HepG2 (cell line): ENCODE measurements around the gene DEFB123. TPM values are rescaled to one million over a fixed set of nuclear protein-coding genes. Genes with fewer than 3 reads are reported as not detected.

ENCODE experiments used
- GPBP1L1 ChIP-seq: sonication (generic); formaldehyde crosslinking; IDR thresholded peaks from 2 replicates; pipeline ENCODE4 v1.5.0; 2020; ENCODE audit warnings: mild to moderate bottlenecking, missing genetic modification reagents
- SOX5 ChIP-seq: IDR thresholded peaks from 2 replicates; pipeline ENCODE4 v1.6.1; 2016; ENCODE audit warnings: borderline replicate concordance
- ZBTB10 ChIP-seq: sonication (generic); formaldehyde crosslinking; IDR thresholded peaks from 2 replicates; pipeline ENCODE4 v1.4.0; 2020; ENCODE audit warnings: missing genetic modification reagents, borderline replicate concordance
- polyA plus RNA-seq, 8 experiments: library from polyadenylated mRNA; depleted of rRNA in 3 of 8; stranded (reverse) in 7 of 8; unstranded in 1 of 8; fragments of >200 nt; fragmentation: Illumina TruSeq in 4 of 8; extraction: Trizol in 4 of 8; gene quantifications; 2 replicates each; pipeline versions ENCODE4 v1.2.1 to v1.2.3, GENCODE V29; 2011 to 2016; ENCODE audit warnings: low read depth in 4 of 8, missing spikeins in 1 of 8, mixed read lengths in 1 of 8; ENCODE audit not compliant: insufficient read depth in 1 of 8
- total RNA-seq, 5 experiments: library from RNA; depleted of rRNA; stranded (reverse); fragments of >200 nt; fragmentation: Illumina TruSeq; extraction: Trizol; gene quantifications; 2 replicates each; pipeline ENCODE4 v1.2.3, GENCODE V29; 2016; ENCODE audit warnings: low read depth in 1 of 5
- TF ChIP-seq, protein P1 (sequence below): sonication (generic); formaldehyde crosslinking; IDR thresholded peaks from 2 replicates; pipeline ENCODE4 v1.4.0; 2020; ENCODE audit warnings: mild to moderate bottlenecking, missing genetic modification reagents, borderline replicate concordance

DEFB123 gene
- total and polyA plus RNA-seq, 2 of the 13 experiments (the other 11 are each of a cell fraction or from before 2014, with no cell fraction given): not detected

GRCh38 chr20:31410011-31410410 is 30.4 kb upstream of the DEFB123 start (continued):
- TF ChIP-seq, protein P1, sequence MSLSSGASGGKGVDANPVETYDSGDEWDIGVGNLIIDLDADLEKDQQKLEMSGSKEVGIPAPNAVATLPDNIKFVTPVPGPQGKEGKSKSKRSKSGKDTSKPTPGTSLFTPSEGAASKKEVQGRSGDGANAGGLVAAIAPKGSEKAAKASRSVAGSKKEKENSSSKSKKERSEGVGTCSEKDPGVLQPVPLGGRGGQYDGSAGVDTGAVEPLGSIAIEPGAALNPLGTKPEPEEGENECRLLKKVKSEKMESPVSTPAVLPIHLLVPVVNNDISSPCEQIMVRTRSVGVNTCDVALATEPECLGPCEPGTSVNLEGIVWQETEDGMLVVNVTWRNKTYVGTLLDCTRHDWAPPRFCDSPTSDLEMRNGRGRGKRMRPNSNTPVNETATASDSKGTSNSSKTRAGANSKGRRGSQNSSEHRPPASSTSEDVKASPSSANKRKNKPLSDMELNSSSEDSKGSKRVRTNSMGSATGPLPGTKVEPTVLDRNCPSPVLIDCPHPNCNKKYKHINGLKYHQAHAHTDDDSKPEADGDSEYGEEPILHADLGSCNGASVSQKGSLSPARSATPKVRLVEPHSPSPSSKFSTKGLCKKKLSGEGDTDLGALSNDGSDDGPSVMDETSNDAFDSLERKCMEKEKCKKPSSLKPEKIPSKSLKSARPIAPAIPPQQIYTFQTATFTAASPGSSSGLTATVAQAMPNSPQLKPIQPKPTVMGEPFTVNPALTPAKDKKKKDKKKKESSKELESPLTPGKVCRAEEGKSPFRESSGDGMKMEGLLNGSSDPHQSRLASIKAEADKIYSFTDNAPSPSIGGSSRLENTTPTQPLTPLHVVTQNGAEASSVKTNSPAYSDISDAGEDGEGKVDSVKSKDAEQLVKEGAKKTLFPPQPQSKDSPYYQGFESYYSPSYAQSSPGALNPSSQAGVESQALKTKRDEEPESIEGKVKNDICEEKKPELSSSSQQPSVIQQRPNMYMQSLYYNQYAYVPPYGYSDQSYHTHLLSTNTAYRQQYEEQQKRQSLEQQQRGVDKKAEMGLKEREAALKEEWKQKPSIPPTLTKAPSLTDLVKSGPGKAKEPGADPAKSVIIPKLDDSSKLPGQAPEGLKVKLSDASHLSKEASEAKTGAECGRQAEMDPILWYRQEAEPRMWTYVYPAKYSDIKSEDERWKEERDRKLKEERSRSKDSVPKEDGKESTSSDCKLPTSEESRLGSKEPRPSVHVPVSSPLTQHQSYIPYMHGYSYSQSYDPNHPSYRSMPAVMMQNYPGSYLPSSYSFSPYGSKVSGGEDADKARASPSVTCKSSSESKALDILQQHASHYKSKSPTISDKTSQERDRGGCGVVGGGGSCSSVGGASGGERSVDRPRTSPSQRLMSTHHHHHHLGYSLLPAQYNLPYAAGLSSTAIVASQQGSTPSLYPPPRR (CRISPR knock-in tag): no peak
- no peak for TF ChIP-seq SOX5 (CRISPR knock-in tag)
- no peak for TF ChIP-seq ZBTB10 (CRISPR knock-in tag)
- TF ChIP-seq GPBP1L1 (CRISPR knock-in tag): no peak
